Kidney (tissue), 14 donors: Measurements from ENCODE around the gene LCN15. TPM values are rescaled to one million over a fixed set of nuclear protein-coding genes. Genes with fewer than 3 reads are reported as not detected.
A peak's percentile ranks its signal among the peaks of the same experiment; 100 is the strongest.

Source experiments
- DNase-seq, 5 donors: peaks; one replicate each; pipeline ENCODE4 v3.0.0-alpha.2; 2013 to 2020
- FAIRE-seq: peaks from 2 replicates; lab custom pipeline; 2012; peaks lifted over from hg19 to GRCh38; lab: Jason Lieb, UNC
- H3K27ac ChIP-seq, 2 donors: one replicate each; pipeline ENCODE4 v1.7.0; 2013; ENCODE audit warnings: low read depth in 2 of 2, low read length in 2 of 2, inconsistent platforms in 1 of 2
- H3K27me3 ChIP-seq: one replicate; pipeline ENCODE4 v1.7.1; 2013; ENCODE audit warnings: low read length, inconsistent platforms; ENCODE audit not compliant: control insufficient read depth, insufficient read depth
- H3K36me3 ChIP-seq, 3 donors: one replicate each; pipeline versions ENCODE4 v1.7.0 to v1.7.1; 2013; ENCODE audit warnings: low read length in 3 of 3, control low read depth in 1 of 3, inconsistent platforms in 1 of 3; ENCODE audit not compliant: insufficient read depth in 3 of 3, control insufficient read depth in 2 of 3
- H3K4me1 ChIP-seq, 3 donors: one replicate each; pipeline versions ENCODE4 v1.7.0 to v1.7.1; 2013; ENCODE audit warnings: low read length in 3 of 3, inconsistent platforms in 1 of 3, low read depth in 1 of 3; ENCODE audit not compliant: control insufficient read depth in 2 of 3, insufficient read depth in 2 of 3
- H3K4me3 ChIP-seq, 3 donors: one replicate each; pipeline versions ENCODE4 v1.7.0 to v1.8.1; 2013; ENCODE audit warnings: low read length in 3 of 3, control low read depth in 1 of 3, inconsistent platforms in 1 of 3
- H3K9ac ChIP-seq, 3 donors: one replicate each; pipeline versions ENCODE4 v1.7.0 to v1.7.1; 2013; ENCODE audit warnings: low read length in 3 of 3, control low read depth in 1 of 3, inconsistent platforms in 1 of 3
- H3K9me3 ChIP-seq, 3 donors: one replicate each; pipeline versions ENCODE4 v1.7.0 to v1.7.1; 2013; ENCODE audit warnings: low read length in 3 of 3, control low read depth in 1 of 3, inconsistent platforms in 1 of 3; ENCODE audit not compliant: control insufficient read depth in 2 of 3, insufficient read depth in 1 of 3
- CTCF ChIP-seq: IDR thresholded peaks from 3 replicates; pipeline ENCODE4 v1.5.1; 2012; ENCODE audit warnings: mild to moderate bottlenecking, moderate library complexity, borderline replicate concordance; ENCODE audit not compliant: insufficient read depth; ENCODE audit errors: extremely low read depth
- intact Hi-C: fragments of 100-400 bp; cut with DNase I; formaldehyde crosslinking; loops from one replicate; pipeline ENCODE4 v1.11.1; 2022
- polyA plus RNA-seq: library from polyadenylated mRNA; stranded (reverse); fragments of 350-450 nt; fragmentation: Illumina TruSeq; extraction: RNeasy Lipid Tissue Mini Kit (QIAGEN cat#74804); gene quantifications from one replicate; pipeline ENCODE4 v1.2.3, GENCODE V29; 2014; ENCODE audit warnings: low read depth, low replicate concordance; ENCODE audit not compliant: insufficient read depth
- total RNA-seq: library from RNA; stranded (reverse); fragmentation: NEBNext Ultra II Directional; extraction: Animal tissue kit (Norgen Biotek cat#: 25700); gene quantifications from one replicate; pipeline ENCODE4 v1.2.1, GENCODE V29; 2021
- donor health status: control.
- donor health status: control.
- donor health status: control.
- donor health status: control.
- donor health status: control.
- donor health status: DM: yes; HTN: yes; CAD: no.
- donor health status: Normal renal cell carcinoma (clear cell type).

The LCN15 gene
- total and polyA plus RNA-seq, 2 donors from 2014 or later: not detected

- intact Hi-C loops: no loop called here
- no peaks in the 10 kb centered on the region for H3K9me3 ChIP-seq
- H3K27me3 ChIP-seq: no peaks in the 10 kb centered on the region
- no peak within 1 kb of the TSS for H3K4me3 ChIP-seq
- no peak within 1 kb of the TSS for H3K9ac ChIP-seq
- H3K36me3 ChIP-seq: no peaks in the 10 kb centered on the region
- FAIRE-seq (no peak), DNase-seq (peak; percentile 77 to 93 (median 86))
- H3K27ac ChIP-seq: no peak within 1 kb of the TSS
- no peak for TF ChIP-seq CTCF
- H3K4me1 ChIP-seq: peaks cover 0 to 16% (median 4%) of the 10 kb centered on the region in 3 donors
These were observed 21.5 kb downstream of the LCN15 start, which contains the start of gene LCN10 for GRCh38 chr9:136742591-136743391. Gene LCN10, minus strand, starts transcription at chr9:136742940. Its CDS starts 37 bp downstream, at chr9:136742903.

- intact Hi-C loops: no loop called here
These were observed 22.3 kb downstream of the LCN15 start for GRCh38 chr9:136741883-136742571.

GRCh38 chr9:136740971-136741882, 23.1 kb downstream of the LCN15 start:
- intact Hi-C loops: no loop called here
- FAIRE-seq (no peak), DNase-seq (peak in 3 of 5 donors; percentile 47 to 81 (median 61))
- H3K27ac ChIP-seq: no peak overlapping the region
- H3K36me3 ChIP-seq: no peaks in the 10 kb centered on the region
- no peak overlapping the region for H3K9ac ChIP-seq
- H3K9me3 ChIP-seq: no peaks in the 10 kb centered on the region
- no peak overlapping the region for H3K4me3 ChIP-seq
- no peak for TF ChIP-seq CTCF
- H3K4me1 ChIP-seq: peaks cover 0 to 16% (median 4%) of the 10 kb centered on the region in 3 donors
- no peaks in the 10 kb centered on the region for H3K27me3 ChIP-seq

More at GRCh38 chr9:136741883-136742571, 22.3 kb downstream of the LCN15 start:
- FAIRE-seq: no peak
- Histone ChIP-seq H3K4me3 (no peak overlapping the region), H3K9ac (no peak overlapping the region), H3K4me1 (peaks cover 0 to 16% (median 4%) of the 10 kb centered on the region in 3 donors), H3K36me3 (no peaks in the 10 kb centered on the region), H3K9me3 (no peaks in the 10 kb centered on the region), H3K27ac (no peak overlapping the region), H3K27me3 (no peaks in the 10 kb centered on the region)
- no peak for TF ChIP-seq CTCF
- DNase-seq: peak in 2 of 5 donors; percentile 46 to 75
